Inferior parietal cortex (tissue), 1 donor: ENCODE measurements around the gene RMRP.

Experiments
- DNase-seq: peaks from one replicate; pipeline ENCODE4 v3.0.0-alpha.2; 2016; ENCODE audit errors: extremely low spot score

Gene RMRP

GRCh38 chr9:35611230-35611797 lies 46.5 kb downstream of the RMRP start:
- peak; percentile 48 for DNase-seq

- DNase-seq = no peak
Measured at GRCh38 chr9:35609820-35610163, 48.0 kb downstream of the RMRP start.

- no peak for DNase-seq
Measured at GRCh38 chr9:35609001-35609819, 48.6 kb downstream of the RMRP start.

- DNase-seq = no peak
Measured at GRCh38 chr9:35608221-35608620, 49.6 kb downstream of the RMRP start.
